AG10803 (cell line): ENCODE results near the gene UGT1A4.
A peak's percentile ranks its signal among the peaks of the same experiment; 100 is the strongest.

Source experiments
- DNase-seq: peaks from one replicate; pipeline ENCODE4 v3.0.0; 2010; ENCODE audit warnings: low read depth
- H3K4me3 ChIP-seq: 2 replicates; pipeline ENCODE4 v1.5.1; 2011; ENCODE audit warnings: mild to moderate bottlenecking, low read length, control low read depth
- TF ChIP-seq, protein P1 (sequence below): conservative IDR thresholded peaks from 2 replicates; pipeline ENCODE4 v1.5.1; 2011; ENCODE audit warnings: mild to moderate bottlenecking, low read length, control low read depth, inconsistent platforms

The UGT1A4 gene

DNA sequence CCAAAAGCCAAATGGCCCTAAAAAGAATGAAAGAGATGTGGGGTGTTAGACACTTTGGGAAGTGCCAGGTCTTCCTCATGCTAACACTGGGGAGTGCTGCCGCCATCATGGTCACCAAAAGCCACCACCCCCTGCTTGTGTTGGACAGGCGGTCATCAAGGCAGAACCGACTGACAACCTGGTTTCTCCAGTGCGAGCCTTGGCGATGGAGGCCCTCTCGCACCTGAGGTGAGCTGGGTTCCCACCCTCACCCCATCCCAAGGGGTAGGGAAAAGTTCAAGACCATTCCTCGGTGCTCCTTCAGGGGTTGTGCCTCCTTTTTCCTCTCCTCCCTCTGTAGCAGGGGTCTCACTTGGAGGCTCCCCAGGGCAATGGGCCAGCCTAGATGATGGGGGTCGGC lies 93.2 kb downstream of the UGT1A4 start:
- no peak for DNase-seq
- TF ChIP-seq, protein P1, sequence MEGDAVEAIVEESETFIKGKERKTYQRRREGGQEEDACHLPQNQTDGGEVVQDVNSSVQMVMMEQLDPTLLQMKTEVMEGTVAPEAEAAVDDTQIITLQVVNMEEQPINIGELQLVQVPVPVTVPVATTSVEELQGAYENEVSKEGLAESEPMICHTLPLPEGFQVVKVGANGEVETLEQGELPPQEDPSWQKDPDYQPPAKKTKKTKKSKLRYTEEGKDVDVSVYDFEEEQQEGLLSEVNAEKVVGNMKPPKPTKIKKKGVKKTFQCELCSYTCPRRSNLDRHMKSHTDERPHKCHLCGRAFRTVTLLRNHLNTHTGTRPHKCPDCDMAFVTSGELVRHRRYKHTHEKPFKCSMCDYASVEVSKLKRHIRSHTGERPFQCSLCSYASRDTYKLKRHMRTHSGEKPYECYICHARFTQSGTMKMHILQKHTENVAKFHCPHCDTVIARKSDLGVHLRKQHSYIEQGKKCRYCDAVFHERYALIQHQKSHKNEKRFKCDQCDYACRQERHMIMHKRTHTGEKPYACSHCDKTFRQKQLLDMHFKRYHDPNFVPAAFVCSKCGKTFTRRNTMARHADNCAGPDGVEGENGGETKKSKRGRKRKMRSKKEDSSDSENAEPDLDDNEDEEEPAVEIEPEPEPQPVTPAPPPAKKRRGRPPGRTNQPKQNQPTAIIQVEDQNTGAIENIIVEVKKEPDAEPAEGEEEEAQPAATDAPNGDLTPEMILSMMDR = no peak
- H3K4me3 ChIP-seq = no peak overlapping the region

DNA sequence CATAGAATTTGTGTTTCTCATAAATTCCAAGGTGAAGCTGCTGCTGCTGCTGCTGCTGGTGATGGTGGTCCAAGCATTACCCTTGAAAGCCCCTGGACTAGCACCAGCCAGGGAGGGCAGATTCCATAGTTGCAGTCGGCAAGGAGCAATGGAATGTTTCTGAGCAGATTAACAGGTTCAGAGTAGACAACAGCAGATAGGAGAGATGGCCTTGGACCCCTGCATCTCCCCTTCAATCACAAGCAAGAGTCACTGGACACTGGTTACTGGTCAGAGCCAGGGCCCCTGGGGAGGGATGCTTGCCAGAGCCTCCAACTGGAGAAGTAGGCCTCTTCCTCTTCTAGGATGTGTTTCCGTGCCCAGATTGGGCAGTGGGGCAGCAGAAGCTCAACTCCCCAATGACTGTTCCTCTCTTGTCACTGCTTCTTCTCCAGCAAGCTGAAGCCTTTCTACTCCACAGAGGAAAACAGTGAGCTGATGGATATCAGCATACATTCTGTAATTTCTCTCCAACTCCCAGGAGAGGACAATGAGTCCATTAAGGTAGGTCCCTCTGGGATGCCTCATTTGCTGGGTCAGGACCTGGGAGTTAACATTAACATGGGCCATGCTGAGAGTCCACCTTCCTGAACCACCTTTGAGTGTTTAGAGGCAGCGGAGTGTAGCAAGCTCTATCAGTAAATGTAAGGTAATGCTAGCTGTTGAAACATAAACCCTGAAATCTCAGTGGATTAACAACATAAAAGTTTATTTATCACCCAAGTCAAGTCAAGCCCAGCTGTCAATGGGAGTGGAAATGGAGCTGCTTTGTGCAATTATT lies 94.9 kb downstream of the UGT1A4 start:
- no peak for DNase-seq

DNA sequence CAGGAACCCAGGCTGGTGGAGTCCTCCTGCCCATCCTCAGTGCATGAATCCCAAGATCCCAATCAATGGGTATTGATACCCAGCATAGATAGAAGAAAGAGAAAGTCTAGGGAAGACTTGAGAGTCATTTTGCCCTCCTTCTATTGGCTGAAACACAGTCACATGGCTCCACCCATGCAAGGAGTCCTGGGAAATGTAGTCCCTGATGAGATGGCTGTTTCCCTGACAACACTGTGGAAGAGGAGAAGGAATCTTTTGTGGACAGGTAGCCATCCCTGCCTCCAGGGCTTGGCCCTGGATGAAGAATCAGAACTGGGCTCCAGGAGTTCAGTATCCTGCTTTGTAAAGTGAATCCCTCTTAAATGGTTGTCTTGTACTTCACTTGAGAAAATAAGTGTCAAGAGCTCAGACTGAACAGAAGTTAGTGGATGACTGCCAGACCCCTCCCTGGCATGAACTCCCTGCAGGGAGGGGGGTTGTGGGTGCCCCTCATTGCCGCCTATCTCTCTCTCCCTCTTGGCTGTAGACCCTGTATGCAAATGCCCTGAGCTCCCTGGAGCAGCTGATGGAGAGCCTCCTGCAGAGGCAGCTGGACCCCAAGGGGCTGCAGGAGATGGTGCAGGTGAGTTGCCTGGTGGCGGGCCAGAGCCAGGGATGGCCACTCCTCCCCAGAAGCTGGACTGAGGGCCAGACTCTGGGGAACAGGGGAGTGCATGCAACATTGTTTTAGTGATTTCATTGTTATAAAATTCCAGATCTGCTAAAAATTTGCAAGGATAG lies 95.7 kb downstream of the UGT1A4 start:
- DNase-seq = no peak
- TF ChIP-seq, protein P1 = no peak

More for the DNA sequence above, 94.9 kb downstream of the UGT1A4 start:
- H3K4me3 ChIP-seq = no peak overlapping the region
- TF ChIP-seq, protein P1 = no peak

DNA sequence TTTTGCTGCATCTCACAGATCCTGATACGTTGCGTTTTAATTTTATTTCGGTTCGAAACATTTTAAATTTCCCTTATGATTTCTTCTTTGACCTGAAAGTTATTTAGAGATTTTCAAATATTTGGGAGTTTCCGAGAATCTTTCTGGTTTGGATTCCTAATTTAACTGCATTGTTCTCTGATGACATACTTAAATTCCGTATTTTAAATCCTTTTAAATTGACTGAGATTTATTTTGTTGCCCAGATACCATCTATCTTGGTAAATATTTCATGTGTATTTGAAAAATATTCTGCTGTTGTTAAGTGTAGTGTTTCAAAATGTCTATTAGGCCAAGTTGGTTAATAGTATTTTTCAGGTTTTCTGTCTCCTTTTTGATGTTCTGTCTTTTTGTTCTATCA lies 97.3 kb downstream of the UGT1A4 start:
- TF ChIP-seq, protein P1 = no peak
- peak; percentile 18 for DNase-seq
- H3K4me3 ChIP-seq = no peak overlapping the region

More for the DNA sequence above, 95.7 kb downstream of the UGT1A4 start:
- H3K4me3 ChIP-seq = no peak overlapping the region

DNA sequence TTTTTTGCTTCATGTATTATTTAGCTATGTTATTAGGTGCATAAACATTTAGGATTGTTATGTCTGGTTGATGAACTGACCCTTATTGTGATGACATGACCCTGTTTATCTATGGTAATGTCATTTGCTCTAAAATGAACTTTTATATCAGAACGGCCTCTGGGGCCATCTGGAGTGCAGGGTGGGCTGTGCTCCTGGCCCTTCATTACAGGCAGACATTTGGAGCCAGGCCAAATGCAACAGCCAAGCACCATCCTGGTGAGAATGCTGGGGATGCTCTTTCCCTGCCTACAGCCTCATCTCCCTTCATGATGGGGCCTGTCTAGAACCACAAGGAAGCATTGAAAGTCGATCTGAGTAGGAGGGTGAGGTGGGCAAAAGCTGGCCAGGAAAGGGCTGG lies 97.8 kb downstream of the UGT1A4 start:
- DNase-seq = no peak
- TF ChIP-seq, protein P1 = no peak
- no peak overlapping the region for H3K4me3 ChIP-seq

DNA sequence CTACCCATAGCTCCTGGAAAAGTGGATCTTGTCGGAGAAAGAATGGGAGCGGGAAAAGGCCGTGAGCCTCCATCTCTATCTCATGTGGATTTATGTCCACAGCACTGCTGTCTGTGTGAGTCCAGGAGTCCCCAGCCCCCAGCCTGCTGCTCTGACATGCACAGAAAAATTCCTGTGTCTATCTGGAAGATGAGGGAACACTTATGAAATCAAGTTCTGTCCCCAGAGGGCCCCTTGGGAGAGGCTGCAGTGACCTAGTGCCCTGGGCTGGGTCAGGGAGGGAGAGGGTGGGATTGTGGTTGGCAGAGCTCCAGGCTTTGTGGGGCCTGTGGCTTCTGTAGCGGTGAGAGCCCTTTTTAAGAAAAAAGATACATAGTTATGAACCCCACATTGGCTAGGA lies 98.2 kb downstream of the UGT1A4 start:
- TF ChIP-seq, protein P1 = no peak
- no peak for DNase-seq
- H3K4me3 ChIP-seq = no peak overlapping the region
